ENCODE data around the gene SMARCA1.

DNA sequence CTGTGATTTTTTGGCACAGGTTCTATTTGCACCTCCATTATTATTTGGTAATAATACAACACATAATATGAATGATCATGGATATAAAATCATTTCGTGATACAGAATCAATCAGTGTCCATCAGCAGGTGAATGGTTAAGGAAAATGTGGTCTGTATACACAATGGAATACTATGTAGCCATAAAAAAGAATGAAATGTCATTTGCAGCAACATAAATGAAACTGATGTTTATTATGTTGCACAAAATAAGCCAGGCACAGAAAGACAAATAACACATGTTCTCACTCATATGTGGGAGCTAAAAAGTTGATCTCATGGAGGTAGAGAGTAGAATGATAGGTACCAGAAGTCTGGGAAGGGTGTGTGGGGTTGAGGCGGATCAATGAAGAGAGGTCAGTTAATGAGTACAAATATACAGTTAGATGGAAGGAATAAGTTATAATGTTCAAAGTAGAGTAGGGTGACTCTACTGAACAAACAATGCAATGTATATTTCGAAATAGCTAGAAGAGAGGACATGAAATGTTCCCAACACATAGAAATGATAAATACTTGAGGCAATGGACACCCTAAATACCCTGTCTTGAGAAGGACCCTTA, 1.1 kb upstream of the SMARCA1 start:
- TF ChIP-seq, protein P1, sequence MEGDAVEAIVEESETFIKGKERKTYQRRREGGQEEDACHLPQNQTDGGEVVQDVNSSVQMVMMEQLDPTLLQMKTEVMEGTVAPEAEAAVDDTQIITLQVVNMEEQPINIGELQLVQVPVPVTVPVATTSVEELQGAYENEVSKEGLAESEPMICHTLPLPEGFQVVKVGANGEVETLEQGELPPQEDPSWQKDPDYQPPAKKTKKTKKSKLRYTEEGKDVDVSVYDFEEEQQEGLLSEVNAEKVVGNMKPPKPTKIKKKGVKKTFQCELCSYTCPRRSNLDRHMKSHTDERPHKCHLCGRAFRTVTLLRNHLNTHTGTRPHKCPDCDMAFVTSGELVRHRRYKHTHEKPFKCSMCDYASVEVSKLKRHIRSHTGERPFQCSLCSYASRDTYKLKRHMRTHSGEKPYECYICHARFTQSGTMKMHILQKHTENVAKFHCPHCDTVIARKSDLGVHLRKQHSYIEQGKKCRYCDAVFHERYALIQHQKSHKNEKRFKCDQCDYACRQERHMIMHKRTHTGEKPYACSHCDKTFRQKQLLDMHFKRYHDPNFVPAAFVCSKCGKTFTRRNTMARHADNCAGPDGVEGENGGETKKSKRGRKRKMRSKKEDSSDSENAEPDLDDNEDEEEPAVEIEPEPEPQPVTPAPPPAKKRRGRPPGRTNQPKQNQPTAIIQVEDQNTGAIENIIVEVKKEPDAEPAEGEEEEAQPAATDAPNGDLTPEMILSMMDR (IDR thresholded peaks at IDR 0.05): no peak
- no peak for TF ChIP-seq POLR2A (IDR thresholded peaks at IDR 0.05)

Measured in vagina (tissue), 2 donors.